Adrenal gland (tissue), 12 donors: Measurements from ENCODE around the gene C11orf86. TPM values are rescaled to one million over a fixed set of nuclear protein-coding genes. Genes with fewer than 3 reads are reported as not detected.
A peak's percentile ranks its signal among the peaks of the same experiment; 100 is the strongest.

Experiments used
- DNase-seq, 7 donors: peaks; one replicate each; pipeline ENCODE4 v3.0.0-alpha.2; 2019 to 2020
- H3K27ac ChIP-seq, 5 donors: fragments of 200-600 bp; sonication (generic) in 4 of 5; 1 replicate in 3 of 5; 2 replicates in 2 of 5; pipeline versions ENCODE4 v1.5.1 to v1.8.0; 2016 to 2020; ENCODE audit warnings: mild to moderate bottlenecking in 1 of 5
- H3K27me3 ChIP-seq: fragments of 200-600 bp; 2 replicates; pipeline ENCODE4 v1.8.0; 2021
- H3K36me3 ChIP-seq, 2 donors: fragments of 200-600 bp; replicated peaks in 1 of 2; 1 replicate in 1 of 2; 2 replicates in 1 of 2; pipeline versions ENCODE4 v1.5.1 to v1.8.0; 2018 to 2022
- H3K4me1 ChIP-seq, 2 donors: fragments of 200-600 bp; replicated peaks in 1 of 2; 1 replicate in 1 of 2; 2 replicates in 1 of 2; pipeline versions ENCODE4 v1.5.1 to v1.8.0; 2018 to 2021
- H3K4me3 ChIP-seq, 4 donors: fragments of 200-600 bp; sonication (generic) in 3 of 4; one replicate each; pipeline ENCODE4 v1.5.1; 2016 to 2018
- H3K9me3 ChIP-seq, 3 donors: fragments of 200-600 bp; sonication (generic) in 1 of 3; replicated peaks in 1 of 3; 1 replicate in 2 of 3; 2 replicates in 1 of 3; pipeline versions ENCODE4 v1.5.1 to v1.8.0; 2016 to 2021
- POLR2A ChIP-seq, 2 donors: fragments of 450-650 bp; IDR thresholded peaks; one replicate each; pipeline ENCODE4 v1.6.1; 2017; ENCODE audit warnings: antibody characterized with exemption in 2 of 2, mild to moderate bottlenecking in 2 of 2, moderate library complexity in 1 of 2
- WGBS, 4 donors: extraction: QIAGEN DNeasy Blood & Tissue Kit in 2 of 4; methylation state at CpG; one replicate each; pipeline versions ENCODE4 v1.1.5 to v1.1.7; 2013 to 2017; 5-methylcytosine and 5-hydroxymethylcytosine counted together
- intact Hi-C, 2 donors: fragments of 100-400 bp; cut with DNase I; formaldehyde crosslinking; loops; one replicate each; pipeline versions ENCODE4 v1.14.1 to v1.15.0; 2022 to 2023
- polyA plus RNA-seq, 3 donors: library from polyadenylated mRNA; stranded (reverse); fragments of 200-250 nt in 2 of 3; fragments of 350-450 nt in 1 of 3; fragmentation: Illumina TruSeq in 1 of 3; extraction: RNeasy Lipid Tissue Mini Kit (QIAGEN cat#74804) in 1 of 3; gene quantifications; one replicate each; pipeline ENCODE4 v1.2.3, GENCODE V29; 2013 to 2014
- total RNA-seq, 9 donors: library from RNA; depleted of rRNA in 4 of 9; stranded (reverse); fragments of >200 nt in 4 of 9; fragments of 120-200 nt in 1 of 9; fragmentation: NEBNext Ultra II Directional in 1 of 9; extraction: Animal tissue kit (Norgen Biotek cat#: 25700) in 1 of 9; gene quantifications; one replicate each; pipeline versions ENCODE4 v1.1.0 to v1.2.4, GENCODE V29; 2013 to 2023
- TF ChIP-seq, protein P1 (sequence below), 6 experiments: fragments of 450-650 bp in 4 of 6; fragments of 200-600 bp in 2 of 6; sonication (generic) in 1 of 6; IDR thresholded peaks; 1 replicate in 5 of 6; 2 replicates in 1 of 6; pipeline versions ENCODE4 v1.5.1 to v1.8.0; 2016 to 2021; ENCODE audit warnings: antibody characterized with exemption in 6 of 6, mild to moderate bottlenecking in 2 of 6, moderate library complexity in 1 of 6
- donor health status: healthy with polysubstance abuse.
- donor health status: Bipolar disorder and iron deficiency.
- donor health status: DM: yes; HTN: yes; CAD: no.
- donor health status: DM: no; HTN: no; CAD: no.
- donor health status: DM: no; HTN: no; CAD: no.
- donor health status: DM: yes; HTN: yes; CAD: no.

The C11orf86 gene
- total and polyA plus RNA-seq, 12 donors = 0.25 to 29.9 (median 1.00) TPM; not detected in 1

DNA sequence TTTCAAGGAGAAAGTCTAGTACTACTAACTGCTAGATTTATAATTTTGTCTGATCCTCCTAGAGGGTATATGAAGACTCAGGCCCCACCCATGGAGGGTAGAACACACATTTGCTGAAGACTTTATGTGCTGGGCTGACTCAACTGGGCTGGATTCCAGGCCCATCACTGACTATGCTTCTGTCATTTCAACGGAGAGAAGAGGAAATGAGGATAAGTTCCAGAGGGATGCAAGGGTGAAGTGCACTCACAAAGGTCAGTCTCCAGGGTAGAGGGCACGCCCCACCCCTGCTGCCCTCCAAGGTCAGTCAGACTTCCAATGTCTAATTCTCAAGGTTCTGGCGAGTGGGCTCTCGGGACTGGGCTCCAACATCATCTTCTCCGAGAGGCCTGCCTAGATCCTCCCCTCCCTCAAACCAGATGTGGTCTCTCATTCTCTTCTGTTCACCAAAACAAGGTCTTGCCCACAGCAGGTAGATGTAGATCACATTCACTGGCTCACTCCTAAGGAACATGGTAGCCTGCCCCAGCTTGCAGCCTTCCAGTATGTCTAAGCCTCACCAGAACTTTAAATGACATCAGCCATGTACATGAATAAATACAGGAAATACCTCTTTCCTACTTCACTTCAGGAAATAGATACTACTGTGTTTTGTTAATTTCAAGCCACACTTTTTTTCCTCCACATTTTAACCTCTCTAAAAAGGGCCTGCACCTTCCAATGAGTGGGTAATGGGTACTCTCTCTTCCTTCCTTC lies 7.3 kb upstream of the C11orf86 start:
- Histone ChIP-seq H3K36me3 (no peaks in the 10 kb centered on the region), H3K4me1 (peaks cover 9 to 24% of the 10 kb centered on the region in 2 donors), H3K27me3 (no peaks in the 10 kb centered on the region), H3K9me3 (no peaks in the 10 kb centered on the region), H3K27ac (peak overlapping the region in 2 of 5 donors; percentile 2 to 3), H3K4me3 (no peak overlapping the region)
- peak in 5 of 7 donors; percentile 60 to 74 (median 65) for DNase-seq
- intact Hi-C loops = no loop called here
- TF ChIP-seq POLR2A (IDR thresholded peaks at IDR 0.05) = no peak
- TF ChIP-seq, protein P1, sequence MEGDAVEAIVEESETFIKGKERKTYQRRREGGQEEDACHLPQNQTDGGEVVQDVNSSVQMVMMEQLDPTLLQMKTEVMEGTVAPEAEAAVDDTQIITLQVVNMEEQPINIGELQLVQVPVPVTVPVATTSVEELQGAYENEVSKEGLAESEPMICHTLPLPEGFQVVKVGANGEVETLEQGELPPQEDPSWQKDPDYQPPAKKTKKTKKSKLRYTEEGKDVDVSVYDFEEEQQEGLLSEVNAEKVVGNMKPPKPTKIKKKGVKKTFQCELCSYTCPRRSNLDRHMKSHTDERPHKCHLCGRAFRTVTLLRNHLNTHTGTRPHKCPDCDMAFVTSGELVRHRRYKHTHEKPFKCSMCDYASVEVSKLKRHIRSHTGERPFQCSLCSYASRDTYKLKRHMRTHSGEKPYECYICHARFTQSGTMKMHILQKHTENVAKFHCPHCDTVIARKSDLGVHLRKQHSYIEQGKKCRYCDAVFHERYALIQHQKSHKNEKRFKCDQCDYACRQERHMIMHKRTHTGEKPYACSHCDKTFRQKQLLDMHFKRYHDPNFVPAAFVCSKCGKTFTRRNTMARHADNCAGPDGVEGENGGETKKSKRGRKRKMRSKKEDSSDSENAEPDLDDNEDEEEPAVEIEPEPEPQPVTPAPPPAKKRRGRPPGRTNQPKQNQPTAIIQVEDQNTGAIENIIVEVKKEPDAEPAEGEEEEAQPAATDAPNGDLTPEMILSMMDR (IDR thresholded peaks at IDR 0.05) = no peak
- WGBS, 4 donors = 44 to 54% (median 49%) methylated on average over 5 of the region's 5 CpGs

DNA sequence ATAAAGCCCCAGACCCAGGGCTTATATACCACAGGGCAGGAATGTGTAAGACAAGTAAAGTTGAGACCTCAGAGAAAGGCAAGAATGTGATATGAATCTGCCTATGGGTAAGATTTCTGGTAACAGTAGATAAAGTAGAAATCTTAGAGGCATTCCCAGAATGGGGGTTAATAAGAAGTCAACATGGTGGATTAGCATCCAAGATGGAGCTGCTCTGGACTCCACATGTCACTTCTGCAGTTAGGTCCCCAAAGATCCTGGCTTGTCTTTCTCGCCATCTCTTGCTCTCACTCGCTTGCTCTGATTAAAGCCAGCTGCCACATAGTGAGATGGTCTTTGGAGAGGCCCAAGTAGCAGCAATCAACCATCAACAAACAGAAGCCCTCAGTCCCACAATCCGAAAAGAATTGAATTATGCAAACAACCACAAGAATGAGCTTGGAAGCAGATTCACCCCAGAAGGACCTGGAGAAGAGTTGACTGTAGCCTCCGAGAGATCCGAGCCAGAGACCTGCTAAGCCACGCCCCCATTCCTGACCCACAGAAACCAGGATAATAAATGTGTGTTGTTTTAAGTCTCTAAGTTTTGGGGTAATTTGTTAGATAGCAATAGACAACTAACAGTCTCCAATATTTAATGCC lies 5.4 kb upstream of the C11orf86 start:
- intact Hi-C loops = loop anchor here in 1 of 2 donors (10.0 kb wide), 1 partner anchor 275 kb away; no protein-coding TSS in a partner anchor
- no peak for TF ChIP-seq POLR2A (IDR thresholded peaks at IDR 0.05)
- TF ChIP-seq, protein P1 (IDR thresholded peaks at IDR 0.05) = no peak
- Histone ChIP-seq H3K4me1 (peaks cover 9 to 31% of the 10 kb centered on the region in 2 donors), H3K4me3 (no peak overlapping the region), H3K36me3 (no peaks in the 10 kb centered on the region), H3K27me3 (no peaks in the 10 kb centered on the region), H3K9me3 (no peaks in the 10 kb centered on the region), H3K27ac (peak overlapping the region in 3 of 5 donors; percentile 91 to 98 (median 95))
- WGBS, 4 donors = 78 to 85% (median 81%) methylated on average over 6 of the region's 6 CpGs
- DNase-seq = no peak

DNA sequence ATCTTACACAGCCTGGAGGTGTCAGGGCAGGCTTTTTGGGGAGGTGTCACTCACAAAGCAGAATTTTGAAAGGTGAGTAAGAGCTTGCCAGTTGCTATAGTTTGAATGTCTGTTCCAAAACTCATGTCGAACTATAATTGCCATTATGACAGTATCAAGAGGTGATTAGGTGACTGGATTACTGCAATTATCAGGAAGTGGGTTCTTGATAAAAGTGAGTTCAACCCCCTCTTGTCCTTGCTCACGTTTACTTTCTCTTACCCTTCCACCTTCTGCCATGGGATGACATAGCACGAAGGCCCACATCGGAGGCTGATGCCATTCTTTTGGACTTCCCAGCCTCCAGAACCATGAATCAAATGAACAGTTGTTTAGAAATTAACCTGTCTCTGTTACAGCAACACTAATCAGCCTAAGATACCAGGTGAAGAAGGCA lies 4.7 kb upstream of the C11orf86 start:
- intact Hi-C loops = loop anchor here in 1 of 2 donors (10.0 kb wide), 1 partner anchor 276 kb away; no protein-coding TSS in a partner anchor
- no peak for TF ChIP-seq POLR2A (IDR thresholded peaks at IDR 0.05)
- TF ChIP-seq, protein P1 (IDR thresholded peaks at IDR 0.05) = no peak

DNA sequence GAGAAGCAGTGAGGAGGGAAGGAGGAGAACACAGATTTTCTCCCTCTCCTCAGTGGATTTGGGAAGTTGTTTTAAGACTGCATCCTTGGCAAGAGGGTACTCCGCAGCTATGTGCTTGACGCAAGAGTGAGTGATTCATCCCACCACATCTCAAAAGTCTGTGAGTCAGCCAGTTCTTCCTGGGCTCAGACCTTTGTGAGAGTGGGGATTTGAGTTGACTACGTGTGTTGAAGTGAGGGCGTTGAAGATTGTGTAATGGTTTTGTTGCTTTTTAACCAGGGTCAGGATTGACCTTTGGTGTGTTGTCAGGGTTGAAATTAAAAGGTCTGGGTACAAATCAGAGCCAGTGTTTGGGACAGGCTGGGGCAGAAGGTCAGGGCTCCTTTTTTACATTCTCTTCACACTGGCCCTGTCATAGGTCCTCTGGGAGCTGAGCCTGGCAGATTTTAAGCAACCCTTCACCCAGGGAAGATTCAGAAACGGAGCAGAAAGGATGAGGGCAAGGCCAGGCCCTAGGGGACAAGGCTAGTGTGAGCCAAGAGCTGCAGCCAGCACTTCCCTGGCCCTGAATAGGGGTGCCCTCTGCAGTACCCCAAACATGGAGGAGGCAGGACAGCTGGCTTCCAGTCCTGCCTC lies 4.2 kb upstream of the C11orf86 start:
- intact Hi-C loops = loop anchor here in 1 of 2 donors (10.0 kb wide), 1 partner anchor 276 kb away; no protein-coding TSS in a partner anchor
- TF ChIP-seq, protein P1 (IDR thresholded peaks at IDR 0.05) = no peak
- TF ChIP-seq POLR2A (IDR thresholded peaks at IDR 0.05) = peak in 1 of 2 donors; percentile 58
- 14 to 30% (median 21%) methylated on average over 4 to 5 of the region's 5 CpGs for whole genome bisulfite sequencing, 4 donors
- Histone ChIP-seq H3K9me3 (no peaks in the 10 kb centered on the region), H3K27ac (peak overlapping the region; percentile 79 to 98 (median 95)), H3K27me3 (no peaks in the 10 kb centered on the region), H3K4me3 (no peak overlapping the region), H3K36me3 (no peaks in the 10 kb centered on the region), H3K4me1 (peaks cover 9 to 31% of the 10 kb centered on the region in 2 donors)
- DNase-seq = peak; percentile 72 to 93 (median 90)

More for the DNA sequence above, 4.7 kb upstream of the C11orf86 start:
- H3K9me3 ChIP-seq = no peaks in the 10 kb centered on the region
- H3K27ac ChIP-seq = peak overlapping the region; percentile 79 to 98 (median 95)
- H3K4me1 ChIP-seq = peaks cover 9 to 31% of the 10 kb centered on the region in 2 donors
- H3K4me3 ChIP-seq = no peak overlapping the region
- no peaks in the 10 kb centered on the region for H3K27me3 ChIP-seq
- WGBS, 4 donors = 50 to 63% (median 54%) methylated on average over 4 of the region's 4 CpGs
- no peak for DNase-seq
- no peaks in the 10 kb centered on the region for H3K36me3 ChIP-seq
